Caki2 (cell line): ENCODE measurements around the gene SCN2A. TPM values are rescaled to one million over a fixed set of nuclear protein-coding genes. Genes with fewer than 3 reads are reported as not detected.

Experiments used
- DNase-seq: peaks from one replicate; pipeline ENCODE4 v3.0.0-alpha.2; 2015; ENCODE audit warnings: low read depth
- in situ Hi-C: cut with HindIII; loops from 2 replicates; pipeline ENCODE4 v1.10.0; 2016; ENCODE audit warnings: low sequenced_read_pairs, low pct_unique_long_range_greater_than_20kb, mixed read lengths
- total RNA-seq: library from RNA; depleted of rRNA; stranded (reverse); fragments of >200 nt; shearing (Covaris generic); gene quantifications from 2 replicates; pipeline ENCODE4 v1.2.3, GENCODE V29; 2014; ENCODE audit warnings: low replicate concordance; rRNA removed

Gene SCN2A
- total RNA-seq: 0.14 TPM in 1 of 2 replicates, not detected in the other

DNA sequence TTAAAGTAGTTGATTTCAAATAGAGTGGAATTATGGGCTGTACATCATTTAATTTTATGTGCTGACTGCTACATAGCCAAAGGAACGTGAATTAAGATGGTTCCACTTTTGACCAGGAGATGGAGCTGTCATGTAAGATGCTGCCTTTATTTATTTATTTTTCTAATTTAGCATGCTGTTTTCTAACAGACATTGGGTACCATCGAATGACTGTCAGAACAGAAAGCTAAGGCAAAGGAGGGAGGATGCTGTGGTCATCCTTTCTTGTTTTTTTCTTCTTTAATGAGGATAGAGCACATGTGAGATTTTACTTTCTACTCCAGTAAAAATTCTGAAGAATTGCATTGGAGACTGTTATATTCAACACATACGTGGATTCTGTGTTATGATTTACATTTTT lies at the start of gene SCN2A:
Gene SCN2A, plus strand, starts transcription at position 185 of the 400 bp plus-strand sequence. CDS start 56,410 bp downstream, outside the sequence.
- DNase-seq: peak; percentile 30
- in situ Hi-C loops: no loop called here

GRCh38 chr2:165191096-165191728 lies 48.0 kb upstream of the SCN2A start:
- in situ Hi-C loops: no loop called here
- no peak for DNase-seq

DNA sequence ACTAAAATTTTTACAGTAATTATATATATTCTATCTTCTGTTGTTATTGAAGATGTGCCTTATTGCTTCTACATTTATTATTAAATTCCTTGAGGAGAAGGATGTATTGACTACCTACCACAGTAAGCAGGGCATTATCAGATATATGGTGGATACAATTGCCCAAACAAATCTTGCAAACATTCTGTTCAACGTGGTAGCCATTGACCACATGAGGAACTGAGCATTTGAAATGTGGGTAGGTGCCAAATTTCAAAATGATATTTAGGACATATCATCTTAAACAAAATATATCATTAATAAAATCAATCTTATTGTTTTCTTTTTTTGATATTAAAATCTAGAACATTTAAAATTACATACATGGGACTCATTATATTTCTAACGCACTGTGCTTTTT lies 46.5 kb upstream of the SCN2A start:
- no peak for DNase-seq
- in situ Hi-C loops: no loop called here

- in situ Hi-C loops: no loop called here
- DNase-seq: no peak
These were observed 45.9 kb upstream of the SCN2A start for GRCh38 chr2:165193178-165193777.

GRCh38 chr2:165196411-165196810 lies 42.8 kb upstream of the SCN2A start:
- DNase-seq: peak; percentile 19
- in situ Hi-C loops: no loop called here

GRCh38 chr2:165197346-165197745 lies 41.9 kb upstream of the SCN2A start:
- in situ Hi-C loops: no loop called here
- DNase-seq: peak; percentile 31

DNA sequence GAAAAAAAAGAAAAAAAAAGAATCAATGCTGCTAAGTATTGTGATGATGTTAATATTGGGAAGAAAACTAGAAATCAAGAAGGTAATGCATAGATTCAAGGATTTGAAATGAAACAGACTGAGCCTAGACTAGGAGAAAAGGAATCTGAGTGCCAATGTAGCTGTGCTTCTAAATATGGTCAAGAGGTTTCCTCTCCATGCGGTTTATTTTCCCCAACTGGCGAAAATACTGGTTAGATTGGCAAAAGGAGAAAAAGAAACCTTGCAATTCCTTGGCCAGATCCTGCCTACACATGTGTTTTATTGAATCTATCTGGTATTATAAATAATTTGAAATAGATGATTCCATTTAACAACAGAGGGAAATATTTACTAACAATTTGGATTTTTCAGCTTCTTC lies 41.0 kb upstream of the SCN2A start:
- DNase-seq: peak; percentile 14
- in situ Hi-C loops: no loop called here

DNA sequence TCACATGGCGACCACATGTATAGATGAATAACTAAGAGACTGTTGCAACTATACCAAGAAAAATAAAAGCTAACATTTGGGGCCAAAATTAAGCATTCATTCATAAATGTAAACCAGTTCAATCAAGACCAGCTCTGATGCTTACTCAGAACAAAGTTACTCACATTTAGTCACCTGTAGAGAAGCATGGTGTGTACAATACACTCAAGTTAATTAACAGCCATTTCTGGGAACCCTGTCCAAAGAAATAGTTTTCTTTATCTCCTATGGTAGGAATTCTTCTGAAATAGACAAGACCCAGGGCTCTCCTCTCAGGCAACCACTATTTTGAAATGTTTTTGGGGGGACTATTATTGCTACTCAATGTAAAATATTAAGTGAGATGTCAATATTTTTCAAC lies 37.0 kb upstream of the SCN2A start:
- DNase-seq: peak; percentile 12
- in situ Hi-C loops: no loop called here

DNA sequence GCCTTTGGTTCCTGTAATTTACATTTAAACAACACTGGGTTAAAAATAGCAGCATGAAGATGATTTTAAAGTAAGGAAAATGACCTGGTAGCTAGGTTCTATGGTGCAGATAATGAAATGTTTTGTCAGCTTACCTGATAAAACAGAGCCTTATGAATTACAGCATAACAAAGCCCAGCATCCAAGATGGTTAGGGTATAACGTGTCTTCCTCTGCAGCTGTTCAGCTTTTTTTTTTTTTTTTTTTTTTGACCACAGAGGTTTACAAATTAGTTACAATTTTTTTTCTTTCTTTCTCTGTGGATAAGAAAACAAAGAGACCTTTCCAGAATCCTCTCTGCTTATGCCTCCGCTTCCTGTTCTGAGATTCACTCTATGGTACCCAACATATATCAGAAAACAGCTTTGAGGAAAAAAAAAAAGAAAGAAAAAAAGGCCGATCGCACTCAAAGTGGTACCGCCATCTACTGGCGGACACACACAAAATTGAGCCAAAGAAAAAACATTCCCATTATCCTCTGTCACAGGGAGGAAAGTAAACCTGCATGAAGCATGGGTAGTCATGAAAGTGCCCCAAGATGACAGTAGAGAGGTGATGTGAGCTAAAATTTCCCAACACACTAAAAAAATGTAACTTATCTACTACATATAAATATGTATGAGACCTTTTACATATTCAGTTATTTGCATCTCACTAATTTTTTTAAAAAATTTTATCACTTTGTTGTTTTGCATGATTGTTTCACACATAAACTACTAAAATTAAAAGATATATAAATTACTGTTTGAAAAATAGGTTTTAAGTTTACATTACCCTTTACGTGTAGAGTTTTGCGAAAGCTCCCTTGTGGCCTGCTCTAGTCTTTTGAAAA lies 35.3 kb upstream of the SCN2A start, which contains the start of gene SCN3A:
Gene SCN3A, minus strand, starts transcription at position 362 of the 871 bp plus-strand sequence. CDS start 27,656 bp downstream, outside the sequence.
- peak; percentile 70 for DNase-seq
- in situ Hi-C loops: no loop called here

DNA sequence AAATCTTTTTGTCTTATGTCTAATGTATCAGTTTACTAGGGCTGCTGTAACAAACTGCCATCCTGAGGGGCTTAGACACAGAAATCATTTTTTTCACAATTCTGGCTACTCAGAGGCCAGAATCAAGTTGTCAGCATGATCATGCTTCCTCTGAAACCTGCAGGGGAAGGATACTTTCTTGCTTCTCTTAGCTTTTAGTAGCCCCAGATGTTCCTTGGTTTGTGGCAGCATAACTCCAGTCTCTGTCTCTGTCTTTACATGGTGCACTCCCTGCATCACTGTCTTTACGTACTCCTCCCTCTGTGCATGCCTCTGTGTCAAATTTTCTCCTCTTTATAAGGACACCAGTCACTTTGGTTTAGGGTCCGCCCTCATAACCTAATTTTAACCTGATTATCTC lies 33.3 kb upstream of the SCN2A start:
- in situ Hi-C loops: no loop called here
- no peak for DNase-seq

DNA sequence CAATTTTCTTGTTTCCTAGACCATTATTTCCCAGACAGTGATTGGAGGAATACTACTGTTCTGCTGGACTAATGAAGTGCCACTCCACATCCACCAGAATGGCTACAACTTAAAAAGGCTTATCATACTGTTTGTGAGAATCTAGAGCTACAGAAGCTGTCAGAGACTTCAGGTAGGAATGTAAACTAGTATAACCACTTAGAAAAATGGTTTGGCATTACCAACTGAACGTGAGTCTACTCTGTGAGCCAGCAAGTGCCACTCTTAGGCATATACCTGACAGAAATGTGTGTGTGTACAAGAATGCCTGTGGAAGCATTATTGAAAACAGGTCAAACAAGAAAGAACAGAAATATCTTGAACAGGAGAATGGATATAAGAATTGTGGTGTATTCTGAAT lies 31.1 kb upstream of the SCN2A start:
- DNase-seq: no peak
- in situ Hi-C loops: no loop called here

- DNase-seq: no peak
- in situ Hi-C loops: no loop called here
These were observed 25.1 kb upstream of the SCN2A start for GRCh38 chr2:165214093-165214492.

DNA sequence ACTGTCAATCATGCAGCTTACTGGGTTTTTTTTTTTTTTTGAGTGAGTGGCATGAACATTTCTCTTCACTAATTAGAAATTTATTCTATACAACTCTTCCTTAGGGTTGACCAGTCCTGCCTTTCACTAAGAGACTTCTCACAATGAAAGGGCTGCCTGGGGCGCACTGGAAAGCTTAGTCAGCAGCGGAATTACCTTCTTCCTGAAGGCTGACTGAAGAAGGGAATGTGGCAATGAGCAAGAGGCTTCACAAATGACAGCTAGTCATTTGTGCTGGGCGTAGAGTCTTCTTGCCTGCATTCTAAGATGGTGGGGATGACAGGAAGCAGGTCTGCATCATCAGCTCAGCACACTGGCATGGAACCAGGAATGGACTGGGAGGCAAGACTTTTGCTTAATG lies 19.7 kb upstream of the SCN2A start:
- in situ Hi-C loops: no loop called here
- no peak for DNase-seq

GRCh38 chr2:165224941-165225340 lies 14.3 kb upstream of the SCN2A start:
- no peak for DNase-seq
- in situ Hi-C loops: no loop called here

DNA sequence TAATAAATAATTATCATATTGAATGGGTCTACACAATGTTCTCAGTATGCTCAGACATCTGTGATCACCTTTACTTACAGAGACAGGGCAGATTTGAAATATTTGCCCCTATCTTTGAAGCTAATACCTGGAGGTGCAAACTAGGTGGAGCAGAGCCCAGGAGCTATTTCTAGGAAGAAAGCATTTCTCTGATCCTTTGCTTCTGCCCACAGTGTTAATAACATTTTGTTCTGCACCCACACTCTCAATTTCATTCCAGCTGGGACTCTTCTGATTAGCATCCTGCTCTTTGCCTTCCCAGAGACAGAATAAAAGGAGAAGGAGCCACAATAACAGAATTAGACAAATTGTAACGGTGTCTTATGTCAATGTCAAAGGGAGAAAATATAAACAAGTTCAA lies 11.6 kb upstream of the SCN2A start:
- DNase-seq: no peak
- in situ Hi-C loops: no loop called here

DNA sequence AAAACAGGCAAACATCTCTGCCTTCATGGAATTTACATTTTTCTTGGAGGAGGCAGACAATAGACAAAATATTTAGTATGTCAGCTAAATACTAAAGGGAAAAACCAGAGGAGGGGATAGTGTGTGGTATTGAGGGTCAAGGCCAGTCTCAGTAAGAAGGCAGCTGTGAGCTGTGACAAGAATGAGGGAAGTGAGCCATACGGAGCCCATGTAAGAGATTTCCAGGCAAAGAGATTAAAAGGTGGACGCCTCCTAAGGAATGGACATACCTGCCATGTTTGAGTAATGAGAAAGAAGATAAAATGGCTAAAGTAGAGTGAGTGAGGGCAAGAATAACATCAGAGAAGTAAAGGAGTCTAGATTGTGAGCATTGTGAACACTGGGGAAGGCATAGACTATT lies 2.2 kb upstream of the SCN2A start:
- DNase-seq: no peak
- in situ Hi-C loops: no loop called here

DNA sequence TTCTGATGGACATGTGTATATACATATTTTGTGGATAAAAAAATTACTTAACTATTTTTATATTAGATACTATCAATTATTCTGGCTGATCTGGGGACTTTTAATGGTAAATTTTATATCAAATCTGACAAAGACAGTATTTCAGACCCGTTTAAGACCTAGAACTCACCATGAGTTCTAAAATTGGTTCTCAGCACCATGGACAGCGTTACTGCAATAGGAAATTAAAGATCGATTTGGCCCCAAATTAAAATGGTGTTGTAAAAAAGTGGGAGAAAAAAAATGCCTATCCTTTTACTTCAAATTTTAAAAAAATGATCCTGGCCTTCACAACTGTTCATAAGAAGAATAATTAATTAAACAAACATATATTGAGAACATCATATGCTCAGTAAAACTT lies 919 bp upstream of the SCN2A start:
- in situ Hi-C loops: no loop called here
- no peak for DNase-seq

DNA sequence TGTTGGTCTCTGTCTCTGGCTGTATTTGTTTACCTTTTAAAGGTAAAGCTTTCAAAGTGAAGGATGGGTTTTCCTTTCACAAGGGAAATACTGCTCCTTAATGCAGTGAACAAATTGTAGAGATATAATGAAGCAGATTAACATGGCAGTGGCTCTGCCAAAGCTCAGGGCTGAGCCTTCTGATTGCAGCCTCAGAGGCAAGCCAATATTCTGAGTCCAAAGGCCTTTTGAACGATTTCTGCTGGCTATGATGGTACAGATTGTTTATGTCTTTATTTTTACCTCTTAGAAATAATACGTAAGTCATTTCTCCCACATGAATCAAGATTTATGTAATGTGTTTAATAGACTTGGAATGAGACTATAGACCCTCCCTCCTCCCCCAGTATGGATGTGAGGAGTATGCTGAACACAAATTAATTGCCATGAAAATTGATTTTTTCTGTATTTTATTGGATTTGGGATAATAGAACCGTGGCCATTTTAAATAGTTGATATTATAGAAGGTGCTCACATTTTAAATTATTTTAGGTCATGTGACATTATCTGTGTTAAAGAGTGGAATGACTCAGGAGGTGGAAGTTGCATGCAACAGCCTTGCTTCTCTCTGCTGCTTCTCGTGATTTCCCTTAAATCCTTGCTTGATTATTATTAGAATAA lies 772 bp downstream of the SCN2A start:
- in situ Hi-C loops: no loop called here
- no peak for DNase-seq

GRCh38 chr2:165240916-165241315 lies 1.7 kb downstream of the SCN2A start:
- no peak for DNase-seq
- in situ Hi-C loops: no loop called here
